ENCODE data around the gene MKRN2. TPM values are rescaled to one million over a fixed set of nuclear protein-coding genes. Genes with fewer than 3 reads are reported as not detected.

MKRN2 gene, protein sequence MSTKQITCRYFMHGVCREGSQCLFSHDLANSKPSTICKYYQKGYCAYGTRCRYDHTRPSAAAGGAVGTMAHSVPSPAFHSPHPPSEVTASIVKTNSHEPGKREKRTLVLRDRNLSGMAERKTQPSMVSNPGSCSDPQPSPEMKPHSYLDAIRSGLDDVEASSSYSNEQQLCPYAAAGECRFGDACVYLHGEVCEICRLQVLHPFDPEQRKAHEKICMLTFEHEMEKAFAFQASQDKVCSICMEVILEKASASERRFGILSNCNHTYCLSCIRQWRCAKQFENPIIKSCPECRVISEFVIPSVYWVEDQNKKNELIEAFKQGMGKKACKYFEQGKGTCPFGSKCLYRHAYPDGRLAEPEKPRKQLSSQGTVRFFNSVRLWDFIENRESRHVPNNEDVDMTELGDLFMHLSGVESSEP
- total RNA-seq: 10 to 100 TPM; 35.7 to 41.5 TPM

DNA sequence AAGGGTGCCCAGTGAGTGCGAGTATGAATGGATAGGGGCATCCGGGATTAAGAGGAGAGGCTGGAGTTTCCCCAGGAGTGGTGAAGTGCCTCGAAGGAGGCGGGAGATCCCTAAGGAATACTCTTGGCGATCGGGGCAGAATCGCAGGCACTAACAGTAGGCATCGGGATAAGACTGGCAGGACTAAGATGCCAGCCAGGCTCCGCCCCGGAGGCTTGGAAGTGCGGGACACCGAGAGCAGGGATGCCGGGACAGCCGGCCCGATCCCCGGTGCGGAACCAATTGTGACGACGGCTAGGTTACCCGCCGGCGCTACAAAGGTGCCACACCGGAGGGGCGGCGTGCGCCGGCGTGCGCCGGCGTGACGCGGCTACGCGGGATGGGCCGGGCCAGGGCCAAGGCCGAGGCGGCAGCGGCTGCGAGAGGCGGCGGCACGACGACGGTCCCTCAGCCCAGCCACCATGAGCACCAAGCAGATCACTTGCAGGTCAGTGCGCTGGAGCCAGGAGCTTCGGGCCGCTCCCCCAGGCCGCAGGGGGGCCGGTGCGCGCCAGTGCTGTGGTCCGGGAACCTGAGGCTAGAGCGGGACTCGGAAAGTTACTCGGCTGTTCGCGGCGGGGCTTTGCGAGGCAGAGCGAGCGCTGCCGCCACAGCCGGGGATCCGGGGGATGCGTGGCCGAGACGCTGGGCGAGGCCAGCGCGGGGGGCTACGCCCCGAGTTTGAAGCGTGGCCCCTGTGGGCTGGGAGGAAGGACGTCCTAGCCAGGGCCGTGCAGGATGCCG, at the start of gene MKRN2:
MKRN2 (plus strand) TSS at position 398 of the 783 bp plus-strand sequence; CDS start at position 462, 64 bp downstream.
- DNase-seq (ENCODE audit: low spot score) (peak; percentile 56), ATAC-seq (ENCODE audit: insufficient number of reproducible peaks, low FRiP score, low read depth) (peak; percentile 87)
- Histone ChIP-seq H3K4me1 (ENCODE audit: control insufficient read depth in 1 of 2, low read depth in 2 of 2) (peaks cover 24 to 43% of the 10 kb centered on the region in 2 donors), H3K27ac (peak within 1 kb of the TSS; percentile 91 to 94), H3K36me3 (no peaks in the 10 kb centered on the region), H3K27me3 (replicated peaks; ENCODE audit: insufficient read depth) (no peaks in the 10 kb centered on the region), H3K9me3 (no peaks in the 10 kb centered on the region), H3K4me3 (peak within 1 kb of the TSS; percentile 95)
- no peak for TF ChIP-seq CTCF (IDR thresholded peaks at IDR 0.05)

- peak overlapping the region; percentile 70 to 82 for H3K27ac ChIP-seq
- peak overlapping the region; percentile 30 for H3K4me3 ChIP-seq
- H3K27me3 ChIP-seq (replicated peaks; ENCODE audit: insufficient read depth): no peaks in the 10 kb centered on the region
- ATAC-seq (ENCODE audit: insufficient number of reproducible peaks, low FRiP score, low read depth): no peak
- no peak for TF ChIP-seq CTCF (IDR thresholded peaks at IDR 0.05)
- H3K9me3 ChIP-seq: no peaks in the 10 kb centered on the region
- H3K4me1 ChIP-seq (ENCODE audit: control insufficient read depth in 1 of 2, low read depth in 2 of 2): peaks cover 6 to 25% of the 10 kb centered on the region in 2 donors
- no peak for DNase-seq (ENCODE audit: low spot score)
- peaks cover 7% of the 10 kb centered on the region for H3K36me3 ChIP-seq
Observed at GRCh38 chr3:12507591-12508281, 49.2 kb upstream of the MKRN2 start.

DNA sequence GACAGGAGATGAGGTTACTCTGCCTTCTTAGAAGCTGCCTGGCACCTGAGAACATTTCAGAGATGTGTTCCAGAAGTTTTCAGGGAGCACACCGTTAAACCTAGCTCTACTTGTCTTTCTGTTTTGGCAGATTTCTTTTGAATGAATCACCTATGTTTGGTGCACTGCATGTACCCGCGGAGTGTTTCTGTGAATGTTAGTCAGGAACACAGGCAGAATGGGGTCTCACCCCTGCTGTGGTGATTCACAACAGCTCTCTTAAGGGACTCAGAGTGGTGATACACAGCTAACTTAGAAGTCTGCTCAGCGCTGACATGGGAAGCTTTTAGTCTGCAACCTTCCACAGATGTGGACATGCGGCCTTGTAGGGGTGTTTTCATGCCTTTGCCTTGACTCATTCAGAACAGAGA, 48.6 kb upstream of the MKRN2 start:
- no peaks in the 10 kb centered on the region for H3K9me3 ChIP-seq
- DNase-seq (ENCODE audit: low spot score) (peak; percentile 59), ATAC-seq (ENCODE audit: insufficient number of reproducible peaks, low FRiP score, low read depth) (peak; percentile 92)
- no peak for TF ChIP-seq CTCF (IDR thresholded peaks at IDR 0.05)
- H3K27ac ChIP-seq: peak overlapping the region; percentile 70 to 82
- H3K27me3 ChIP-seq (replicated peaks; ENCODE audit: insufficient read depth): no peaks in the 10 kb centered on the region
- H3K36me3 ChIP-seq: peaks cover 4% of the 10 kb centered on the region
- peak overlapping the region; percentile 30 for H3K4me3 ChIP-seq
- peaks cover 6 to 30% of the 10 kb centered on the region in 2 donors for H3K4me1 ChIP-seq (ENCODE audit: control insufficient read depth in 1 of 2, low read depth in 2 of 2)

GRCh38 chr3:12509466-12509865, 47.4 kb upstream of the MKRN2 start:
- no peak for TF ChIP-seq CTCF (IDR thresholded peaks at IDR 0.05)
- peaks cover 6 to 40% of the 10 kb centered on the region in 2 donors for H3K4me1 ChIP-seq (ENCODE audit: control insufficient read depth in 1 of 2, low read depth in 2 of 2)
- no peak for ATAC-seq (ENCODE audit: insufficient number of reproducible peaks, low FRiP score, low read depth)
- peak overlapping the region; percentile 70 to 82 for H3K27ac ChIP-seq
- no peaks in the 10 kb centered on the region for H3K27me3 ChIP-seq (replicated peaks; ENCODE audit: insufficient read depth)
- DNase-seq (ENCODE audit: low spot score): no peak
- no peaks in the 10 kb centered on the region for H3K36me3 ChIP-seq
- H3K4me3 ChIP-seq: no peak overlapping the region
- H3K9me3 ChIP-seq: no peaks in the 10 kb centered on the region
